ENCODE results near the gene FAM170B.

Gene FAM170B

GRCh38 chr10:49081547-49082275 is 52.1 kb downstream of the FAM170B start:
- no peak overlapping the region for H3K27ac Mint-ChIP-seq
- peaks cover 17% of the 10 kb centered on the region for H3K4me1 Mint-ChIP-seq (ENCODE audit: low read depth)
- H3K27me3 Mint-ChIP-seq (ENCODE audit: low read depth), result no peaks in the 10 kb centered on the region
- H3K36me3 Mint-ChIP-seq (ENCODE audit: low read depth), result no peaks in the 10 kb centered on the region
- H3K9me3 Mint-ChIP-seq, result no peaks in the 10 kb centered on the region
- H3K4me3 Mint-ChIP-seq, result no peak overlapping the region
